ENCODE measurements around the gene MFF.

The MFF gene

GRCh38 chr2:227376656-227377396 is 51.8 kb downstream of the MFF start:
- H3K4me3 ChIP-seq (ENCODE audit: low read length, poor library complexity, severe bottlenecking) = no peak overlapping the region
- no peaks in the 10 kb centered on the region for H3K36me3 ChIP-seq (ENCODE audit: insufficient read depth, low read length)
- no peaks in the 10 kb centered on the region for H3K79me2 ChIP-seq (ENCODE audit: insufficient read depth, low read length)
- TF ChIP-seq CTCF (conservative IDR thresholded peaks at IDR 0.05; ENCODE audit: low read length) = no peak
- no peak for TF ChIP-seq EZH2phosphoT487 (IDR thresholded peaks at IDR 0.05; ENCODE audit: borderline replicate concordance)
- peak overlapping the region; percentile 0 for H3K9ac ChIP-seq (ENCODE audit: low read depth, low read length, poor library complexity, severe bottlenecking)
- H2AFZ ChIP-seq (ENCODE audit: low read length) = peak overlapping the region; percentile 6; the same call in 1 of the 2 replicates
- H3K27me3 ChIP-seq (ENCODE audit: insufficient read depth, low read length, poor library complexity, severe bottlenecking) = no peaks in the 10 kb centered on the region
- H3K4me2 ChIP-seq (ENCODE audit: low read depth, low read length, poor library complexity, severe bottlenecking) = no peak overlapping the region
- H3K4me1 ChIP-seq (ENCODE audit: insufficient read depth, low read length, poor library complexity, severe bottlenecking) = peaks cover 37% of the 10 kb centered on the region
- no peaks in the 10 kb centered on the region for H3K9me3 ChIP-seq (ENCODE audit: insufficient read depth, low read depth, low read length)
- no peaks in the 10 kb centered on the region for H3K9me2 ChIP-seq (replicated peaks; ENCODE audit: low read depth, low read length)
- no peaks in the 10 kb centered on the region for H4K20me1 ChIP-seq (ENCODE audit: insufficient read depth, low read length, poor library complexity, severe bottlenecking)
- no peaks in the 10 kb centered on the region for H3F3A ChIP-seq (ENCODE audit: low read depth)

- Histone ChIP-seq H2AFZ (ENCODE audit: low read length) (peak overlapping the region; percentile 6; the same call in 1 of the 2 replicates), H3K4me1 (ENCODE audit: insufficient read depth, low read length, poor library complexity, severe bottlenecking) (peaks cover 37% of the 10 kb centered on the region), H4K20me1 (ENCODE audit: insufficient read depth, low read length, poor library complexity, severe bottlenecking) (no peaks in the 10 kb centered on the region), H3K36me3 (ENCODE audit: insufficient read depth, low read length) (no peaks in the 10 kb centered on the region), H3K27me3 (ENCODE audit: insufficient read depth, low read length, poor library complexity, severe bottlenecking) (no peaks in the 10 kb centered on the region), H3F3A (ENCODE audit: low read depth) (no peaks in the 10 kb centered on the region), H3K9me2 (replicated peaks; ENCODE audit: low read depth, low read length) (no peaks in the 10 kb centered on the region), H3K4me2 (ENCODE audit: low read depth, low read length, poor library complexity, severe bottlenecking) (peak overlapping the region; percentile 11), H3K79me2 (ENCODE audit: insufficient read depth, low read length) (no peaks in the 10 kb centered on the region), H3K9me3 (ENCODE audit: insufficient read depth, low read depth, low read length) (no peaks in the 10 kb centered on the region), H3K9ac (ENCODE audit: low read depth, low read length, poor library complexity, severe bottlenecking) (peak overlapping the region; percentile 0), H3K4me3 (ENCODE audit: low read length, poor library complexity, severe bottlenecking) (no peak overlapping the region)
- no peak for TF ChIP-seq EZH2phosphoT487 (IDR thresholded peaks at IDR 0.05; ENCODE audit: borderline replicate concordance)
- peak; percentile 64 for TF ChIP-seq CTCF (conservative IDR thresholded peaks at IDR 0.05; ENCODE audit: low read length)
These were observed 52.7 kb downstream of the MFF start for GRCh38 chr2:227377467-227378351.

GRCh38 chr2:227378371-227378782 is 53.3 kb downstream of the MFF start:
- no peak overlapping the region for H2AFZ ChIP-seq (ENCODE audit: low read length)

More at GRCh38 chr2:227378371-227378782, 53.3 kb downstream of the MFF start:
- Histone ChIP-seq H3K9me3 (ENCODE audit: insufficient read depth, low read depth, low read length) (no peaks in the 10 kb centered on the region), H3K36me3 (ENCODE audit: insufficient read depth, low read length) (no peaks in the 10 kb centered on the region), H3K27me3 (ENCODE audit: insufficient read depth, low read length, poor library complexity, severe bottlenecking) (no peaks in the 10 kb centered on the region), H3K9me2 (replicated peaks; ENCODE audit: low read depth, low read length) (no peaks in the 10 kb centered on the region), H3K4me3 (ENCODE audit: low read length, poor library complexity, severe bottlenecking) (no peak overlapping the region), H4K20me1 (ENCODE audit: insufficient read depth, low read length, poor library complexity, severe bottlenecking) (no peaks in the 10 kb centered on the region), H3K4me1 (ENCODE audit: insufficient read depth, low read length, poor library complexity, severe bottlenecking) (peaks cover 32% of the 10 kb centered on the region), H3K79me2 (ENCODE audit: insufficient read depth, low read length) (no peaks in the 10 kb centered on the region), H3K9ac (ENCODE audit: low read depth, low read length, poor library complexity, severe bottlenecking) (no peak overlapping the region), H3F3A (ENCODE audit: low read depth) (no peaks in the 10 kb centered on the region), H3K4me2 (ENCODE audit: low read depth, low read length, poor library complexity, severe bottlenecking) (no peak overlapping the region)
- TF ChIP-seq CTCF (conservative IDR thresholded peaks at IDR 0.05; ENCODE audit: low read length) = no peak
- no peak for TF ChIP-seq EZH2phosphoT487 (IDR thresholded peaks at IDR 0.05; ENCODE audit: borderline replicate concordance)
